Measurements from ENCODE around the gene ANGPTL8.

The ANGPTL8 gene

GRCh38 chr19:11291415-11291814, 52.0 kb downstream of the ANGPTL8 start:
- Mint-ChIP-seq H3K4me1 (peaks cover 6% of the 10 kb centered on the region), H3K27me3 (peaks cover 8% of the 10 kb centered on the region), H3K9me3 (no peaks in the 10 kb centered on the region), H3K36me3 (no peaks in the 10 kb centered on the region), H3K4me3 (no peak overlapping the region), H3K27ac (no peak overlapping the region)
- DNase-seq (ENCODE audit: low spot score in 2 of 2) (no peak), ATAC-seq (ENCODE audit: low read depth) (no peak)

Measured in memory B cell (primary cell).